NCI-H2171 treated with DMSO at 0.1 percent for 48 hours (cell line): ENCODE data around the gene UPK3A.
"Not testable (repeated sequence)": the region's sequence is repeated elsewhere in the genome, so short reads cannot be mapped to it uniquely, and the experiment has no call there.

ENCODE experiments used
- DNase-seq: peaks from one replicate; lab custom pipeline; 2025; lab: John Stamatoyannopoulos, UW

UPK3A gene

DNA sequence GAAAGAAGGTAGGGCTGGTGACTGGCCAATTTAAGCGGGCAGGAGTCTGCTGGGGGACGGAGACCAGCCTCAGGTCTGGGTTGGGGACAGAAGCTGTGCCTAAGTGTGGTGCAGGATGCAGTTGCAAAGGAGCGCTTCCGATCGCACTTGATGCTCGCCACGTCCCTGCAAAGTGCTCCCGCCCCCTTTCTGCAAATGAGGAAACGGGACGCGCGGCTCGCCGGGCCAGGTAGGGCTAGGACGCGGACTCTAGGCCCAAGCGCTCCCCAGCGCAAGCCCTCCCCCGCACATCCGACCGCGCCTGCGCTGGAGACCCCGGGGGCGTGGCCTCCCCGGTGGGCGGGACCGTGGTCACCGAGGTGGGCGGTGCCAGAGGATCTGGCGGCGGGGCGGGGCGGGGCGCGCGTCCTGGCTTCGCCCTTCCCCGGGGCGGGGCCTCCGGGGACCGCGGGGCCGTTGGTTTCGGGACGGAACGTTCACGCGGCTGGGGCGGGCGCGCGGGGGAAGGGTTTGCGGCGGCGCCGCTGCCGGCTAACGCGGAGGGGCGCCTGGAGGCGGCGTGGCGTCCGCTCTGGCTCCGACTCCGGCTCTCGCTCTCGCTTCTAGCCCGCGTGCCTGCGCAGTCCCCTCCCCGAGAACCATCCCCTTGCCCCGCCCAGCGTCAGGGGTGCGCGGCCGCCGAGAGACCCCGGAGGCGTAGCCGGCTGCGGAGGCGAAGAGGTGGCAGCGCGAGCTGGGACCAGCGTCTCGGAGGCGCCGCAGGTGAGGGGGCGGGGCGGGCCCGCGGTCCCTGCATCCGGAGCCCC is 24.9 kb downstream of the UPK3A start, which contains the start of gene FAM118A:
FAM118A (plus strand) TSS at position 513 of the 806 bp plus-strand sequence. CDS start 12,446 bp downstream, outside the sequence.
- peak; percentile 95 for DNase-seq

- no peak for DNase-seq
Observed at GRCh38 chr22:45310331-45310976, 25.7 kb downstream of the UPK3A start.

GRCh38 chr22:45310977-45311531 is 26.3 kb downstream of the UPK3A start:
- DNase-seq, result no peak

GRCh38 chr22:45312415-45312814 is 27.7 kb downstream of the UPK3A start:
- DNase-seq, result no peak

- no peak for DNase-seq
Observed at GRCh38 chr22:45312856-45313255, 28.1 kb downstream of the UPK3A start.

GRCh38 chr22:45314054-45314721 is 29.4 kb downstream of the UPK3A start:
- DNase-seq, result no peak

- no peak for DNase-seq
Observed at GRCh38 chr22:45314786-45315185, 30.0 kb downstream of the UPK3A start.

DNA sequence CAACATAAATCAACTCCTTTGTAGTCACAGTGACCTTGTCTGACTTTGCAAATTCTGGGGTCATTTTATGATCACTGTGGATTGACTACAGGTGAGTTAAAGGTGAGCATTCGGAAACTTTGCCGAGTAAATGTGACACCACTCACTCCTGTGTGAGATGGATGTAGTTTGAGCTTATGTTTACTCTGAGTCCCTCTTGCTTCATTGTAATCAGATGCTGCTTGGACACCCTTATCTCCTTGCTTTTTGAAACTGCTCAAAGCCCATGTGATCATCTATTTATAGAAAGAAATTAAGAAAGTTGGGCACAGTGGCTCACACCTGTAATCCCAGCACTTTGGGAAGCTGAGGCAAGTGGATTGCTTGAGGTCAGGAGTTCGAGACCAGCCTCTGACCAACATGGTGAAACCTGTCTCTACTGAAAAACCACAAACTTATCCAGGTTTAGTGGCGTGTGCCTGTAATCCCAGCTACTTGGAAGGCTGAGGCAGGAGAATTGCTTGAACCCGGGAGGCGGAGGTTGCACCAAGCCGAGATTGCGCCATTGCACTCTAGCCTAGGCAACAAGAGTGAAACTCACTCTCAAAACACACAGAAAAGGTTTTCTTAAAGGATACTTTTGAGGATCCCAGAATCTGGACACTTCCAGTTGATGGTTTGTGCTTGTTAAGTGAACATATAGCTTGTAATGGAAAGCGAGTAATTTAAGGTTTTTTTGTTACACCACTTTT is 32.2 kb downstream of the UPK3A start:
- DNase-seq, result no peak

- DNase-seq, result peak; percentile 69
Observed at GRCh38 chr22:45317551-45318167, 32.9 kb downstream of the UPK3A start.

- peak; percentile 97 for DNase-seq
Observed at GRCh38 chr22:45318168-45318557, 33.4 kb downstream of the UPK3A start.

- peak; percentile 48 for DNase-seq
Observed at GRCh38 chr22:45318558-45319323, 34.0 kb downstream of the UPK3A start.

GRCh38 chr22:45319324-45319685 is 34.6 kb downstream of the UPK3A start:
- DNase-seq, result no peak

GRCh38 chr22:45320357-45320976 is 35.7 kb downstream of the UPK3A start:
- no peak for DNase-seq

- DNase-seq, result no peak
Observed at GRCh38 chr22:45321827-45322226, 37.1 kb downstream of the UPK3A start.

DNA sequence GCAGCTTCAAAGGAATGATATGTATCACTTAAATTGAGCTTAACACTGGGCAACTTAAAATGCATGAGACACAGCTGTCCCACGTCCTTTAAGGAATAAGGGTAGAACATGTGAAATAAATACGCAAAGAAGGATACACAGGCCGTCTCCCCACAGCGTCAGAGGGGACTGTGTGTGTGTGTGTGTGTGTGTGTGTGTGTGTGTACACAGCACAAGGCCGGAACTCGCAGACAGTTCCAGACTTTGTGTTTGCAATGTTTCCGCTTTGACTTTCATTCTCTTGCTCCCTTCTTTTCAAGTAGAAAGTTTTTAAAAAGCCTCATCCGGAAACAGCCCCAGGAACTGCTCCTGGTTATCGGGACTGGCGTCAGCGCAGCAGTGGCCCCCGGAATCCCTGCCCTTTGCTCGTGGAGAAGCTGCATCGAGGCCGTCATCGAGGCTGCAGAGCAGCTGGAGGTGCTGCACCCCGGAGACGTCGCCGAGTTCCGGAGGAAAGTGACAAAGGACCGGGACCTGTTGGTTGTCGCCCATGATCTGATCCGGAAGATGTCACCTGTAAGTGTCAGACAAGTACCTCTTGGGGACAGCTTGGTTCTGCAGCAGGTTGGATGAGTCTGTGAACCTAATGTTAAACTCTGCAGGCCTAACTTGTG is 38.2 kb downstream of the UPK3A start:
- DNase-seq, result no peak

GRCh38 chr22:45323695-45324094 is 38.9 kb downstream of the UPK3A start:
- no peak for DNase-seq

DNA sequence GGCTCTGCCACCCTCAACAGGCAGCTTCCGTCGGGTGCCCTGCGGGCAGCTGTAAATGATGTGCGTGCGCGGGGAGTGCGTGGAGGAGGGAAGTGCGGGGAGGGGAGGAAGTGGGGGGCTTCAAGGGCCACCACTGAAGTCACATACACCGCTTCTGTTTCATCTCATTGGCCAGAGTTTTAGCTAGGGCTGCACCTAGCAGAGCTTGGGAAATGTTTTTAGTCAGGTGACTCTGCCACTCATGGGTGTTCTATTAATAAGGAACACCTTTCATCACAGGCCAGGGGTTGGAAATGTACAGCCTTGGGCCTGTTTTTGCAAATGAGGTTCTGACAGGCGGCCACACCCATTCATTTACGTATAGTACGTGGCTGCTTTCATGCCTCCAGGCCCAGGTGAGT is 39.6 kb downstream of the UPK3A start:
- DNase-seq, result no peak

GRCh38 chr22:45328261-45328660 is 43.5 kb downstream of the UPK3A start:
- DNase-seq, result not testable (repeated sequence)

DNA sequence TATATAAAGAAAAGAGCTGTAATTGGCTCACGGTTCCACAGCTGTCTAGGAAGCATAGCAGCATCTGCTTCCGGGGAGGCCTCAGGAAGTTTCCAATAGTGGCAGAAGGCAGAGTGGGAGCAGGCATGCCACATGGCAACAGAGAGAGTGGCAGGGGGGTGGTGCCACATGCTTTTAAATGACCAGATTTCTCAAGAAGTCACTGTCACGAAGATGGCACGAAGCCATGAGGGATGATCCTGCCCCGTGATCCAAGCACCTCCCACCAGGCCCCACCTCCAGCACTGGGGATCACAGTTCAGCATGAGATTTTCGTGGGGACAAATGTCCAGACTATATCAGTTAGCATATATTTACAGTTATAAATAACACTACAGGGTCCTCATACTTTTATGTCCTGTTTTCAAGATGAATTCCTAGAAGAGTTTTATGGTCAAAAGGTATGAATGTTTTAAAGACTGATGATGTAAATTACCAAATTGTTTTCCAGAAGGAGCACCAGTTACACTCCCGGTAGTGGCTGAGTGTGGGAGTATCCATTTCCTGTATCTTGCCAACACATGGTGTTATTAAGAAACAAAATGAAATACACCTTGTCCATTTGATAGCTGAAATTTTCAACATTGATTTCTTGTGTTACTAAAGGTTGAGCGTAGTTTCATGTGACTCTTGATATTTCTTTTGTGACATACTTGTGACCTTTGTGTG is 44.2 kb downstream of the UPK3A start:
- peak; percentile 98 for DNase-seq
